Measurements from ENCODE around the gene ANKFN1.

GRCh38 chr17:56523042-56523441 is 369.8 kb downstream of the ANKFN1 start:
- no peak for TF ChIP-seq CTCF (conservative IDR thresholded peaks at IDR 0.05; ENCODE audit: low read depth, low read length)
- TF ChIP-seq EZH2 (IDR thresholded peaks at IDR 0.05; ENCODE audit: borderline replicate concordance, low read depth, low read length, poor library complexity, severe bottlenecking) = no peak

Measured in A673 (cell line).